Measurements from ENCODE around the gene NCOA4.

NCOA4 gene

DNA sequence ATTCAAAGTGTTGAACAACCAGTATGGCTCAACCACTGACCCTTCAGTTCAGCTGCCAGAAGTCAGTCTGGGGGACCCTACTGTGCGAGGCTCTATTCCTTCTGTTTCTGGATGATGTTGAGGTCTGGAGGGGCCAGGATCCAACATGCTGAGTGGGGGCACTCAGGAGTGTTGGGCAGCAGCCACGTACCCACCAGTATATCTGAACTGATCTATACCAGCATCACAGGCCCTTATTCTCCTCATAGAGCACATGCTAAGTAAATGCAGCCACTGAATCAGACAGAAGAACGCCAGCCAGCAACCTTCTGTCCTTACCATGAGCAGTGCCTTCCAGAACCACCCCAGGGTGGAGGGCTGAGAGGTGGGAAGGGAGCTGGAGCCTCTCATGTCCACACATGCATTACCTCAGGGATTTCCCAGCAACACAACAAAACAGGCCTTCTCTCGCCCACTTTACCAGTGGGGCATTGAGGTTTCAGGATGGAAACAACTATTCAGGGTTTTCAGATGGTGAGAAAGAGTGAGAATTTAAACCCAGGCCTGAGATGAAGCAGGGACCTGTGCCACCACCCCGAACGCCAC lies 22.5 kb upstream of the NCOA4 start:
- in situ Hi-C loops (cut with MboI; ENCODE audit: low sequenced_read_pairs), result no loop called here

DNA sequence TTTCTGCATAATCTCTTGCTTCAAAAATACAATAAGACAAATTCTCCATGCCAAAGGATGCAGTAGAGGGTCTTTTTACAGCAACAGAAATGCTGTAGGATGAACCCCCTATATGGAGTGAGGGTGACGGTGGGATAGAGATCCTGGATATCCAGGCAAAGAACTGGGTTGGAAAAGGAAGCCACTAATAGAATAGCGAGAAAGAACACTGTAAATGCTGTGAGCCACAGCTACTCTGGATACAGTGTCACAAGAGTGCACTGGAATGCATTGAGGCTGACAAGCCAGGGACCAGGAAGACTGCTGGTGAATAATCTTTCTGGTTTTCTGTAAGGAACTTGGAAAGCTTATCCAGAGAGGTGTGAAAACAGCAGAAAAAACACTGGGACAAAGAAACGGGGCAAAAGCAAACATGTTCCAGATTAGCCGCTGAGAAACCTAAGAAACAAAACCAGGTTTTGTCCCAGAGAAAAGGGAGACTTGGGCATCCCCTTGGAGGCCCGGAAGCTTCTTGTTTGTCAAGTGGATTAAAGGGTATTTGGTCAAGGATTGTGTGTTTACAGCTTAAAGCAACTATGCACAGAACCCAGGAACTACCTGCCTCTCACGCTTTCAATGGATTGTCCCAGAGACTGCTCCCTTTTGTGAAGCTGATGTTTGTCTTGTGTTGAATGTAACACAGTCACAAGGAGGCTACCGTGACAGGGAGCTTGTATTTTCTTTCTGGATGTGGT lies 21.8 kb upstream of the NCOA4 start:
- in situ Hi-C loops (cut with MboI; ENCODE audit: low sequenced_read_pairs), result no loop called here

- in situ Hi-C loops (cut with MboI; ENCODE audit: low sequenced_read_pairs), result no loop called here
Measured at GRCh38 chr10:46050941-46051623, 20.7 kb upstream of the NCOA4 start.

DNA sequence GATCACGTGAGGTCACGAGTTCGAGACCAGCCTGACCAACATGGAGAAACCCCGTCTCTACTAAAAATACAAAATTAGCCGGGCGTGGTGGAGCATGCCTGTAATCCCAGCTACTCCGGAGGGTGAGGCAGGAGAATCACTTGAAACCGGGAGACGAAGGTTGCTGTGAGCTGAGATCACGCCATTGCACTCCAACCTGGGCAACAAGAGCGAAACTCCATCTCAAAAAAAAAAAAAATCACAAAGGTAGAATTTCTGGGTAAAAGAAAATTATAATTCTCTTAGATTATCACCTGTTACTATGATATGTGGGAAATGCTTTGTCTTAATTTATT lies 19.0 kb upstream of the NCOA4 start:
- in situ Hi-C loops (cut with MboI; ENCODE audit: low sequenced_read_pairs), result loop anchor here (25.0 kb wide), 1 partner anchor 163 kb away; no protein-coding TSS in a partner anchor

- in situ Hi-C loops (cut with MboI; ENCODE audit: low sequenced_read_pairs), result loop anchor here (25.0 kb wide), 1 partner anchor 164 kb away; no protein-coding TSS in a partner anchor
Measured at GRCh38 chr10:46048152-46048551, 17.7 kb upstream of the NCOA4 start.

DNA sequence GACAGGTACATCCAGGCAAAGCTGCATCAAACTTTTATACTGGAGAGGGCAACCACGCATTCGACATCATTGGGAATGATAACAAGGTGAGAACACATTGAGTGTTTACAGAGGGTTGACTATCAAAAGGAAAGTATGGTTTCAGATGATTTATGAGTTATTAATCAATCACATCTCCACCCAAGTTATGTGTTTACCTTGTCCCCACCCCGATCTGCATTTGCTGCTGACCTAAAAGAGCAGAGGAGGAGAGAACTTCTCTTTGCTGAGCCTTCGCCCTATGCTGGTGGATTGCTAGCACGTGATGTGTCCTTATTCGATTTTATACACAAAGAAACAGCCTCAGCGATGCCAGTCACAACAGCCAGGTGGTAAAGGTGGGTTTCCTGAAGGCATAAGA lies 15.8 kb upstream of the NCOA4 start, which contains the start of gene MSMB:
MSMB (minus strand) TSS at position 9 of the 400 bp plus-strand sequence. CDS start 32 bp downstream, outside the sequence.
- in situ Hi-C loops (cut with MboI; ENCODE audit: low sequenced_read_pairs), result loop anchor here (25.0 kb wide), 1 partner anchor 166 kb away; no protein-coding TSS in a partner anchor

GRCh38 chr10:46042527-46042926 lies 12.1 kb upstream of the NCOA4 start:
- in situ Hi-C loops (cut with MboI; ENCODE audit: low sequenced_read_pairs), result loop anchor here (25.0 kb wide), 1 partner anchor 170 kb away; no protein-coding TSS in a partner anchor

GRCh38 chr10:46040004-46040403 lies 9.6 kb upstream of the NCOA4 start:
- in situ Hi-C loops (cut with MboI; ENCODE audit: low sequenced_read_pairs), result loop anchor here (25.0 kb wide), 1 partner anchor 172 kb away; no protein-coding TSS in a partner anchor

DNA sequence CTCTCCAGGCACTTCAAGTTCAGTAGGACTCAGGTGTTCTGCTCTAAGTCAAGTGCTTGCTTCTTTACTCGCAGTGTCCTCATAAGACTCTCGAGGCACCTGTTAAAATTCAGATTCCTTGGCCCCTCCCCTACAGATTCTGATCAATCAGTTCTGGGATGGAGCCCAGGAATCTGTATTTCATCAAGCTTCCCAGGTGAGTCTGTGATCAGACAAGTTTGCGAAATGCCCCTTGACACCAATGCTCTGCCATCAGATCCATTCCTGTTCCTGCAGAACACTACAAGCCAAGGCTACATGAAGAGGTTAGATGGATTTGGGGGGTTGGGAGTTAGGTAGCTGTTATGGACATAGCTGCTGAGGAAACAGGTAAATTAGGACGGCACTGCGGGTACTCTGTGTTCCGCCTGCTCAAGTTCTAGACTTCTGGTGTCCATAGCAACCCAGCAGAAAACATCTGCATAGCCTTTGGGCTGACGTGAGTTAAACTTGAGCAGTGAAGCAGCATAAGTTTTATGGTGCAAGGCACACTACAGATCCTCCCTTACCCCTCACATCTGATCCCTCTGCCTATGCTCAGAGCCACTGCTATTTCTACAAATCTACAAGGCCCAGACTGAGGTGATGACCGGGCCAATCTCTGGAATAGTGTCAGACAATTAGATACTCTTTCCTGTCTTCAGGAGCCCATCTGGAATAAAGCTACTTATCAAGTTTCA lies 6.8 kb upstream of the NCOA4 start:
- in situ Hi-C loops (cut with MboI; ENCODE audit: low sequenced_read_pairs), result loop anchor here (25.0 kb wide), 1 partner anchor 175 kb away; no protein-coding TSS in a partner anchor

GRCh38 chr10:46035923-46036849 lies 5.8 kb upstream of the NCOA4 start:
- in situ Hi-C loops (cut with MboI; ENCODE audit: low sequenced_read_pairs), result loop anchor here (25.0 kb wide), 1 partner anchor 176 kb away; no protein-coding TSS in a partner anchor

- in situ Hi-C loops (cut with MboI; ENCODE audit: low sequenced_read_pairs), result loop anchor here (25.0 kb wide), 1 partner anchor 179 kb away; no protein-coding TSS in a partner anchor
Measured at GRCh38 chr10:46033602-46034011, 3.2 kb upstream of the NCOA4 start.

GRCh38 chr10:46031648-46032532 lies 1.5 kb upstream of the NCOA4 start:
- in situ Hi-C loops (cut with MboI; ENCODE audit: low sequenced_read_pairs), result loop anchor here (25.0 kb wide), 1 partner anchor 180 kb away; no protein-coding TSS in a partner anchor

- in situ Hi-C loops (cut with MboI; ENCODE audit: low sequenced_read_pairs), result loop anchor here (25.0 kb wide), 1 partner anchor 183 kb away; no protein-coding TSS in a partner anchor
Measured at GRCh38 chr10:46029461-46030030, 877 bp downstream of the NCOA4 start.

GRCh38 chr10:46028584-46029460 lies 1.6 kb downstream of the NCOA4 start:
- in situ Hi-C loops (cut with MboI; ENCODE audit: low sequenced_read_pairs), result loop anchor here (25.0 kb wide), 1 partner anchor 183 kb away; no protein-coding TSS in a partner anchor

DNA sequence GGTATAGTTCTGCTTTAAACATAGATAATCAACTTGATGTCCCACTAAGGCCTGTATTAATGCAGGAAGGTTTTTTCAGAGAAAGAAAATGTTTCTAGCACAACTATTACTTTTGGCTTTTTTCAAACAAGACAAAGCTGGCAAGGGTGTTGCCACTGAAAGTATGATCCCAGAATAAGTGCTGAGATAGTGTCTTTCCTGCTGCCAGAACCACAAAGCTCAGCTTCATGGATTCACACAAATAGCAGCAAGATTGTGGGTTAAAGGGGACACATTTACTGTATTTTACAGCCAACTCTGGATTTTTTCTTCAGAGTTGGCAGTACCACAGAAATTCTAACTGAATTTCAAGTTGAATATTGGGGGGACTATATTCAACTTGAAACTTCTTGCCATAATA lies 4.3 kb downstream of the NCOA4 start:
- in situ Hi-C loops (cut with MboI; ENCODE audit: low sequenced_read_pairs), result loop anchor here (25.0 kb wide), 1 partner anchor 186 kb away; no protein-coding TSS in a partner anchor

- in situ Hi-C loops (cut with MboI; ENCODE audit: low sequenced_read_pairs), result loop anchor here (25.0 kb wide), 1 partner anchor 187 kb away; no protein-coding TSS in a partner anchor
Measured at GRCh38 chr10:46025406-46025805, 5.0 kb downstream of the NCOA4 start.

DNA sequence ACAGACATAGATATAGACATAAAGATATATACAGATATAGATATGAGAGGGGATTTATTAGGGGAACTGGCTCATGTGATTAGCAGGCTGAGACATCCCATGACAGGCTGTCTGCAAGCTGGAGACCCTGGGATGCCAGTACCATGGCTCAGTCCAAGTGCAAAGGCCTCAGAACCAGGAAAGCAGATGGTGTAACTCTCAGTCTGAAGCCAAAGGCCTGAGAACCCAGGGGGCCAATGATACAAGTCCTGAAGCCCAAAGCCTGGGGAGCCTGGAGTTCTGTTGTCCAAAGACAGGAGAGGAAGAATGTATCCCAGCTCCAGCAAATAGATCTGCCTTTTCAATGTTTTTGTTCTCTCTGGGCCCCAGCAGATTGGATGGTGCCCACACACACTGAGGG lies 5.5 kb downstream of the NCOA4 start:
- in situ Hi-C loops (cut with MboI; ENCODE audit: low sequenced_read_pairs), result loop anchor here (25.0 kb wide), 1 partner anchor 187 kb away; no protein-coding TSS in a partner anchor
